G401.6 (cell line): Measurements from ENCODE around the gene INTS3.
"Not testable (repeated sequence)": the region's sequence is repeated elsewhere in the genome, so short reads cannot be mapped to it uniquely, and the experiment has no call there.

Experiments used
- FAIRE-seq: peaks from 2 replicates; lab custom pipeline; 2012; peaks lifted over from hg19 to GRCh38; lab: Jason Lieb, UNC

INTS3 gene

GRCh38 chr1:153778051-153778823 is 50.4 kb downstream of the INTS3 start:
- no peak for FAIRE-seq

GRCh38 chr1:153778824-153779519 is 51.1 kb downstream of the INTS3 start:
- no peak for FAIRE-seq

DNA sequence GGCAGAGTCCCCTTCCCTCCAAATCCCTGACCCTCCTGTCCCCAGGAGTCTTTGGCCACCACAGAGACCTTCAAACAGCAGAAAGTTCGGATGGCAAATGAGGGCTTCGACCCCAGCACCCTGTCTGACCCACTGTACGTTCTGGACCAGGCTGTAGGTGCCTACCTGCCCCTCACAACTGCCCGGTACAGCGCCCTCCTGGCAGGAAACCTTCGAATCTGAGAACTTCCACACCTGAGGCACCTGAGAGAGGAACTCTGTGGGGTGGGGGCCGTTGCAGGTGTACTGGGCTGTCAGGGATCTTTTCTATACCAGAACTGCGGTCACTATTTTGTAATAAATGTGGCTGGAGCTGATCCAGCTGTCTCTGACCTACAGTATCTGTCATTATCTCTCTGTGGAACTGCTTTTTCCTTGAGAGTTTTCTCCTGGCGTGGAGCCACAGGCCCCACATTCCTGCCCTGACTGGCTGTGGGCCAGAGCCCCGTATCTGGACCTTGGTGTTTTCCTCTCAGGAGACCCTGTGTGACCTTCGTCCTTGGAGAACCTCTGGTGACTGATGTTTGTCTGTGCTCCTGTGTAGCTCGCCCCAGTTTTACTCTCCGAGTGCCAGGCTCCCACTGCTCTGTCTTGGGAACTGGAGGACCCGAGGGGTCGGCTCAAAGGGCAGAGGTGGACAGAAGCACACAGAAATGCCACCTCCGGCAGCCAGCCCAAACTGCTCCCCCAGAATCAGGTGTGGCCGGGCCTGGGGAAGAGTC is 52.1 kb downstream of the INTS3 start:
- FAIRE-seq: no peak

- no peak for FAIRE-seq
These were observed 52.7 kb downstream of the INTS3 start for GRCh38 chr1:153780551-153780950.

DNA sequence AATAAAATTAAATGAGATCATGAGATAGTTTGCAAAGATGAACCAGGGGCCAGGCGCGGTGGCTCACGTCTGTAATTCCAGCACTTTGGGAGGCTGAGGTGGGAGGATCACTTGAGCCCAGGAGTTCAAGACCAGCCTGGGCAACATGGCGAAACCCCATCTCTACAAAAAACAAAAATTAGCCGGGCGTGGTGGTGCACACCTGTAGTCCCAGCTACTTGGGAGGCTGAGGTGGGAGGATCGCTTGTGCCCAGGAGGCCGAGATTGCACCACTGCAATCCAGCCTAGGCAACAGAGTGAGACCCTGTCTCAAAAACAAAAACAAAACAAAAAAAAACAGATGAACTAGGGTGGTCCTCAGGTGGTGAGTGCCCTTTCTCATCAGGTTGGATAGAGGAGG is 54.8 kb downstream of the INTS3 start:
- not testable (repeated sequence) for FAIRE-seq

DNA sequence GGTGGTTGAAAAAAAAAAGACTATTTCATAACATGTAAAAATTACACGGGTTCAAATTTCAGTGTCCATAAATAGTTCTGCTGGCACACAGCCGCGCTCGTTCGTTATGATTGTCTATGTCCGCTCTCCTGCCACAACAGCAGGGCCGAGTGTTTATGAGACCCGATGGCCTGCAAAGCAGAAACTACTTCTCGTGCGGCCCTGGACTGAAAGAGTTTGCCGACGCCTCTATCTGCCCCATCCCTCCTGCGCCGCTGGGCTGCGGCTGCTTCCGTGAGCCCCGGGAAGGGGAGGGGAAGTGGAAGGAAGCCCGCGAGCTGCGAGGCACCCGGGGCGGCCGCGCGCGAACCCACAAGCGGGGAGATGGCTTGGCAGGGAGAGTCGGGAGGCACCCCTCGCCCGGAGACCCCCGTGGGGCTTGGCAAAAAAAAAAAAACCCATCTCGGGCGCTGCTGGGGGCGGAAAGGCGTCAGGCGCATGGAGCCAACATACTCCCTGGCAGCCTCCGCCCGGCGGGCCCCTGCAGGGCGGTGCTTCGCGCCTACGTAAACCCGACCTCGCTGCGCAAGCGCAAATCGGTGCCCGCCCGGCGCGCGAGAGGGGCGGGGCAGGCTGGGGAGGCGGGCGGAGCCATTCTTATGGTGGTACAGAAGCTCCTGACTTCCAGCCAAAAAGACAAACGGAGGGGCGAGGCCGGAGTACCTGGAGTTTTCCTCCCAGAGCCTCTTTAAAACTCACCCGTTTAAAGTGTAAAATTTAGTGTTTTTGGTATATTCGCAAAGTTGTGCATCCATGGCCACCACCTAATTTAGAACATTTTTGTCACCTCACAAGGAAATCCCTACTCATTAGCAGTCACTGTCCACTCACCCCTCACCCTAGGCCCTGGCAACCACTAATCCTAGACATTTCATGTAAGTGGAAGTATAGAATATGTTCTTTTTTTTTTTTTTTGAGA is 55.7 kb downstream of the INTS3 start:
- FAIRE-seq: peak; percentile 92

DNA sequence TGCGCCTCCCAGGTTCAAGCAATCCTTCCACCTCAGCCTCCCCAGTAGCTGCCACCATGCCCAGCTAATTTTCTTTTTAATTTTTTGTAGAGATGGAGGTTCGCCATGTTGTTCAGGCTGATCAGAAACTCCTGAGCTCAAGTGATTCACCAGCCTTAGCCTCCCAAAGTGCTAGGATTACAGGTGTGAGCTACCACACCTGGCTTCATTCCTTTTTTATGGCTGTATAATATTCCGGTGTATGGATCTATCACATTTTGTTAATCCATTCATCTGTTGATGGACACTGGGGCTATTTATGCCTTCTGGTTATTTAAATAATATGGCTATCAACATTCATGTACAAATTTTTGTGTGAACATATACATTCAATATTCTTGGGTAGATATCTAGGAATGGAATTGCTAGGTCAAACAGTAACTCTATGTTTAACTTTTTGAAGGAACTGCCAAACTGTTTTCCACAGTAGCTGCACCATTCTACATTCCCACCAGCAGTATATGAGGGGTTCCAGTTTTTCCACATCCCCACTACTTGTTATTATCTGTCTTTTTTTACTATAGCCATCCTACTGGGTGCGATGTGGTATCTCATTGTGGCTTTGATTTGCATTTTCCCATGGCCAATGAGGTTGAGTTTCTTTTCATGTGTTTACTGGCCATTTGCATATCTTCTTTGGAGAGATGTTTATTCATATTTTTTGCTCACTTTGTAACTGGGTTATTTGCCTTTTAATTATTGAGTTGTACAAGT is 58.4 kb downstream of the INTS3 start:
- FAIRE-seq: no peak

DNA sequence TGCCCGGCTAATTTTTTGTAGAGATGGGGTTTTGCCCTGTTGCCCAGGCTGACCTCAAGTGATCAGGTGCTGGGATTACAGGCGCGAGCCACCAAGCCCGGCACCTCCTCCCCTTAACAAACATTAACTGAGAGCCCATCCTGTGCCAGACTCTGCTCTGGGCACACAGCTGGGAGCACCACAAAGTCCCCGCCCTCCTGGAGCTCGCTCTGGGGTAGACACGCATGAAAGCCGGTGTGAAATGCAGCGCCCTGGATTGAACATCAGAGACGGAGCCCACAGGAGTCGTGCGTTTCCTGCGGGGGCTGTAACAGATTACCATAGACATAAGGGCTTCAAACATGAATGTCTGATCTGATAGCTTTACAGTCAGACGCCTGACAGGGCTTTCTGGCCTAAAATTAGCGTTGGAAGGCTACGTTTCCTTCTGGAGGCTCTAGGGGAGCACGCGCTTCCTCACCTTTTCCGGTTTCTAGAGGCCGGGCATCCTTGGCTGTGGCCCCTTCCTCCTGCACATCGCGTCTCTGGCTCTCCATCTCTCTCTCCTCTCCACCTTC is 61.7 kb downstream of the INTS3 start:
- FAIRE-seq: no peak

DNA sequence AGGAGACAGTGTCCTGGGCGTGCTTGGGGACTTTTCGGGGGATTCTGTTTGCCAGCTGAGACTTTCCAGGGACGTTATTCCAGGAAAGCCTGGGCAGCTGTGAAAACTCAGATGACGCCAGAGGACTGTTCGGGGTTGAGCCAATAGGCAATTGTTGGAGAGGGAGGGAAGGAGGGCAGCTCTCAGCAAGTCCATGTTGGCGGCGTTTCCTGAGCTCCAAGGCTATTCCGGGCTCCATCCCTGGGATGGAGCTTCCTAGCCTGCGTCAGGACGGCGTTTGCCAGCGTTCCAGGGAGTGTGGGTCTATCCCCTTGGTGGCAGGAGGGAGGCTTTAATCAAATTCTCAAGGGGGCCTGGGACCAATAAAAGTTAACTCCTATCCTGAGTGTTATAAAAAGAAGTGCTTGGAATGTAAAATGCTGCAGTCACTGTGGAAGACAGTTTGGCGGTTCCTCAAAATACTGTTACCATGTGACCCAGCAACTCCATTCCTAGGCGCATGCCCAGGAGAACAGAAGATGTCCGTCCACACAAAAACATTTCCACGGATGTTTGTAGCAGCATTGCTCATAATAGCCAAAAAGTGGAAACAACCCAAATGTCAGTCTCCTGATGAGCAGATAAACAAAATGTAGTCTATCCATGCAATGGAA is 62.6 kb downstream of the INTS3 start:
- no peak for FAIRE-seq

GRCh38 chr1:153790966-153791647 is 63.3 kb downstream of the INTS3 start:
- FAIRE-seq: no peak

DNA sequence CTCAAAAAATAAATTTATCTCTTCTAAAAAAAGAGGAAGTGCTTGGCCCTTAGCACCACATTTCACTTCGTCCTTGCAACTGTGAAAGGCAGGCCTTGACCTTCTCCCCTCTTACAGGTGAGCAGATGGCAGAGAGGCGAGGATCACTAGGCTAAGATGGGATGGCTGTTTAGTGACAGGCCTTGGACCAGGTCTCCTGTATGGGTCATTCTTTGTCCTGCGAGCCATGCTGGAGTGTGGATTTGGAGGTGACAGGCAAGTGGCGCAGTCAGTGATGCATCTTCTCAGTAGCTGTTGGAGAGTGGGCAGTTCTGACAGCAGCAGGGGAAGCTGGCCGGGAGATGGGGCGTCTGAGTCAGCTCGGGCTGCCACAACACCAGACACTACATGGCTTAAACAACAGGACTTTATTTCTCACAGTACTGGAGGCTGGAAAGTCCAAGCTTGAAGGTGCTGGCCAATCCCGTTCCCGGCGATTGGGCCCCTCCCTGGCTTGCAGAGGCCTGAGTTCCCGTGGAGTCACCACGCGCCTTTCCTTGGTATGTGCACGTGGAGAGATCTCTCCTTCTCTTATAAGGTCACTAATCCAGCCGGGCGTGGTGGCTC is 63.9 kb downstream of the INTS3 start:
- FAIRE-seq: no peak

GRCh38 chr1:153792631-153793041 is 64.8 kb downstream of the INTS3 start:
- FAIRE-seq: no peak

GRCh38 chr1:153793261-153793972 is 65.6 kb downstream of the INTS3 start:
- FAIRE-seq: no peak

DNA sequence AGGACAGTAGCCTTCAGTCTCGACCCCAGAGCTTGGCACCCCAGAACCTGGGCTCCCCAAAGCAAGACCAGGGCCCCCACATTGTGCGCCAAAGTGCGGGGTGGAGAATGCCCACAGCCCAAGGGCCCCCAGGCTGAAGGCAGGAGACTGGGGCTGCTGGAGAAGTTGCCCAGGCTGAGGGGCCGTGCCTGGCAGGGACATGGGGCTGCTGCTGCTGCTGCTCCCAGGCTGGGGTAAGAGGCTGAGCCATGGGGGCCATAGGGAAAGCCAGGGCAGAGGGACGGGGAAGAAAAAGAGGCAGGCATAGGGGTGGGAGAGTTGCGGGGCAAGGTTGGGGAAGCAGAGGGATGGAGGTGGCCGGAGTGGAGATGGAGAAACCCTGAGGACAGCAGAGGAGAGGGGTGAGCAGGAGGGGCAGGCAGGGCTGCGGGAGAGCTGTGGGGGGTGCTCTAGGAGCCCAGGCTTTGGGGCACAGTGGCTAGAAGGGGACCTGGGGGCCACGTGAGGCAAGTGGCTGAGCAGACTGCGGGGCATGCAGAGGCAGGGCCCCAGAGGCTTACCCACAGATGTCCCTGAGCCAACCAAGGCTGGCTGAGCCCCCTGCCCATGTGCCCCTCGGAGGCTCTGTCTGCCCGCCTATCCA is 66.2 kb downstream of the INTS3 start:
- no peak for FAIRE-seq

DNA sequence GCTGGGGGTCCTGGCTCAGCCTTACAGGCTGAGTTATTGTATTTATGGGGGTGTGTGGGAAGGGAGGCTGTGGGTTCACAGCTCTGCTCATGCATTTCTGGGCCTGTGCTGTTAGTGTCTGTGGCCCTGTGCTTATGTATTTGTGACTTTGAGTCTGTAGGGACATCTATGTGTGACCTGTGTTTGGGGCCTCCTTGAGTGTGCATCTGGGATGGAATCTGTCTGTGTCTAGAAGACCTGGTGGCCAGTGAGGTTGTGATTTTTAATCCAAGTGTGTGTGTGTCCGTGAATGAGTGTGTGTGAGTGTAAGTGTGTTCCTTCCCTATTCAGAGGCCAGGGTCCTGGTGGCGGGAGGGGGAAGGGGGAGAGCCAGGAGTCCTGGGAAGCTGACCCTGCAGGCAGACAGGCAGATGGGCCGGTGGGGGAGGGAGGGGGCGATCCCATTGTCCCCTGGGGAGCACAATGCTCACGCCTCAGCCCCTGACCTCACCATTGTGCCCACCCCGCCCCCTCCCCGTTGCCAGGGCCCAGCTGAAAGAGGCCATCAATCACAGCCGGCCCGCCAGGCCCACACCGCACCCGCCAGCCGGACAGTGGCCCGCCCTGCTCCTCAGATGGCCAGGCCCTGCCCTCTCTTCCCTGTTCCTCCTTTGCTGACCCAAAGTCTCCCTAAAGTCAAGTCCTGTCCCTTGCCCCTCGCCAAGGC is 66.9 kb downstream of the INTS3 start:
- no peak for FAIRE-seq

DNA sequence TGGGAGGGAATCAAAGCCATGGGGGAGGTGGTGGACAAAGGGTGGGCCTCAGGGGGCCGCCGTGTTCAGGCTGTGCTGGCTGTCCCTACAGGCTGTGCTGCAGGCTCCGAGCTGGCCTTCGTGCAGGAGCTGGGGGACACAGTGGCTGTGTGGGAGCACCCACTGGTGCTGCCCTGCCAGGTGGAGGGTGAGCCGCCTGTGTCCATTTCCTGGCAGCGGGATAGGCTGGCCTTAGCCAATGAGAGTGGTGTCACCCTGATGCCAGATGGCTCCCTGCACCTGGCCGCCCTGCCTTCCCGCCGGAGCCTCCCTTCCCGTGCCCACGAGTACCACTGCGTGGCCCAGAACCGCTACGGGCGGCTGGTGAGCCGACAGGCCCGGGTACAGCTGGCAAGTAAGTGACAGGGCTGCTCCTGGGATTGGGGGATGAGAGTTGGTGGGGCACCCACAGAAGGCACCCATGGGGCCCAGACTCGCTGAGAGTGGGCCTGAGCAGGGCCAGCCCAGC is 67.5 kb downstream of the INTS3 start:
- no peak for FAIRE-seq
